Sigmoid colon (tissue), 7 donors: ENCODE measurements around the gene TRMT61A. TPM values are rescaled to one million over a fixed set of nuclear protein-coding genes. Genes with fewer than 3 reads are reported as not detected.

ENCODE experiments used
- DNase-seq: peaks from one replicate; pipeline ENCODE4 v3.0.0-alpha.2; 2019
- H3K27ac ChIP-seq, 4 donors: fragments of 200-600 bp; sonication (generic); one replicate each; pipeline ENCODE4 v1.5.1; 2016 to 2019; ENCODE audit warnings: mild to moderate bottlenecking in 1 of 4
- H3K27me3 ChIP-seq, 3 donors: fragments of 200-600 bp; sonication (generic); one replicate each; pipeline ENCODE4 v1.5.1; 2019; ENCODE audit warnings: mild to moderate bottlenecking in 1 of 3
- H3K36me3 ChIP-seq, 4 donors: fragments of 200-600 bp; sonication (generic); one replicate each; pipeline ENCODE4 v1.5.1; 2016 to 2019
- H3K4me1 ChIP-seq, 4 donors: fragments of 200-600 bp; sonication (generic); one replicate each; pipeline ENCODE4 v1.5.1; 2017 to 2019
- H3K4me3 ChIP-seq, 4 donors: fragments of 200-600 bp; sonication (generic); one replicate each; pipeline ENCODE4 v1.5.1; 2017 to 2019; ENCODE audit warnings: mild to moderate bottlenecking in 2 of 4, moderate library complexity in 1 of 4
- H3K9me3 ChIP-seq, 4 donors: fragments of 200-600 bp in 3 of 4; sonication (generic) in 3 of 4; one replicate each; pipeline versions ENCODE4 v1.5.1 to v1.6.1; 2013 to 2019
- EP300 ChIP-seq, 4 donors: sonication (generic); formaldehyde crosslinking; IDR thresholded peaks; one replicate each; pipeline ENCODE4 v1.6.1; 2017; ENCODE audit warnings: antibody characterized with exemption in 4 of 4
- POLR2A ChIP-seq, 2 donors: fragments of 450-650 bp; IDR thresholded peaks; one replicate each; pipeline ENCODE4 v1.6.1; 2016; ENCODE audit warnings: antibody characterized with exemption in 2 of 2, mild to moderate bottlenecking in 2 of 2, moderate library complexity in 2 of 2
- POLR2AphosphoS5 ChIP-seq, 4 donors: sonication (generic); formaldehyde crosslinking; IDR thresholded peaks; one replicate each; pipeline ENCODE4 v1.6.1; 2017; ENCODE audit warnings: antibody characterized with exemption in 4 of 4
- WGBS, 2 donors: extraction: QIAGEN DNeasy Blood & Tissue Kit; methylation state at CpG; one replicate each; pipeline ENCODE4 v1.1.7; 2013; 5-methylcytosine and 5-hydroxymethylcytosine counted together
- intact Hi-C: fragments of 100-400 bp; cut with DNase I; formaldehyde crosslinking; loops from one replicate; pipeline ENCODE4 v1.15.1; 2023
- polyA plus RNA-seq, 3 donors: library from polyadenylated mRNA; stranded (reverse); fragments of 200-250 nt; gene quantifications; one replicate each; pipeline ENCODE4 v1.2.3, GENCODE V29; 2013
- total RNA-seq, 4 donors: library from RNA; depleted of rRNA; stranded (reverse); fragments of >200 nt; gene quantifications; one replicate each; pipeline ENCODE4 v1.1.0, GENCODE V29; 2016
- TF ChIP-seq, protein P1 (sequence below), 4 experiments: fragments of 450-650 bp in 3 of 4; fragments of 200-600 bp in 1 of 4; IDR thresholded peaks; one replicate each; pipeline ENCODE4 v1.5.1; 2016 to 2019; ENCODE audit warnings: antibody characterized with exemption in 4 of 4, mild to moderate bottlenecking in 3 of 4, moderate library complexity in 2 of 4
- donor health status: healthy with polysubstance abuse.
- donor health status: Bipolar disorder and iron deficiency.
- donor health status: healthy.

The TRMT61A gene
- total and polyA plus RNA-seq, 7 donors: 4.2 to 27.2 (median 20.2) TPM

GRCh38 chr14:103574104-103574503 is 45.1 kb downstream of the TRMT61A start:
- Histone ChIP-seq H3K4me3 (no peak overlapping the region), H3K4me1 (peaks cover 0 to 29% (median 24%) of the 10 kb centered on the region in 4 donors), H3K27me3 (no peaks in the 10 kb centered on the region), H3K27ac (peak overlapping the region in 2 of 4 donors; percentile 24 to 86), H3K9me3 (no peaks in the 10 kb centered on the region), H3K36me3 (peaks cover 0 to 37% (median 11%) of the 10 kb centered on the region in 4 donors)
- intact Hi-C loops: loop anchor here (5.0 kb wide), 1 partner anchor 123 kb away; no protein-coding TSS in a partner anchor
- WGBS, 2 donors: 76 to 87% methylated on average over 6 of the region's 6 CpGs
- DNase-seq: no peak
- no peak for TF ChIP-seq POLR2AphosphoS5 (IDR thresholded peaks at IDR 0.05)
- no peak for TF ChIP-seq POLR2A (IDR thresholded peaks at IDR 0.05)
- no peak for TF ChIP-seq EP300 (IDR thresholded peaks at IDR 0.05)
- TF ChIP-seq, protein P1, sequence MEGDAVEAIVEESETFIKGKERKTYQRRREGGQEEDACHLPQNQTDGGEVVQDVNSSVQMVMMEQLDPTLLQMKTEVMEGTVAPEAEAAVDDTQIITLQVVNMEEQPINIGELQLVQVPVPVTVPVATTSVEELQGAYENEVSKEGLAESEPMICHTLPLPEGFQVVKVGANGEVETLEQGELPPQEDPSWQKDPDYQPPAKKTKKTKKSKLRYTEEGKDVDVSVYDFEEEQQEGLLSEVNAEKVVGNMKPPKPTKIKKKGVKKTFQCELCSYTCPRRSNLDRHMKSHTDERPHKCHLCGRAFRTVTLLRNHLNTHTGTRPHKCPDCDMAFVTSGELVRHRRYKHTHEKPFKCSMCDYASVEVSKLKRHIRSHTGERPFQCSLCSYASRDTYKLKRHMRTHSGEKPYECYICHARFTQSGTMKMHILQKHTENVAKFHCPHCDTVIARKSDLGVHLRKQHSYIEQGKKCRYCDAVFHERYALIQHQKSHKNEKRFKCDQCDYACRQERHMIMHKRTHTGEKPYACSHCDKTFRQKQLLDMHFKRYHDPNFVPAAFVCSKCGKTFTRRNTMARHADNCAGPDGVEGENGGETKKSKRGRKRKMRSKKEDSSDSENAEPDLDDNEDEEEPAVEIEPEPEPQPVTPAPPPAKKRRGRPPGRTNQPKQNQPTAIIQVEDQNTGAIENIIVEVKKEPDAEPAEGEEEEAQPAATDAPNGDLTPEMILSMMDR (IDR thresholded peaks at IDR 0.05): no peak

- intact Hi-C loops: loop anchor here (5.0 kb wide), 2 partner anchors 123 to 338 kb away; no protein-coding TSS in a partner anchor
Observed at GRCh38 chr14:103574707-103575285, 45.8 kb downstream of the TRMT61A start.

DNA sequence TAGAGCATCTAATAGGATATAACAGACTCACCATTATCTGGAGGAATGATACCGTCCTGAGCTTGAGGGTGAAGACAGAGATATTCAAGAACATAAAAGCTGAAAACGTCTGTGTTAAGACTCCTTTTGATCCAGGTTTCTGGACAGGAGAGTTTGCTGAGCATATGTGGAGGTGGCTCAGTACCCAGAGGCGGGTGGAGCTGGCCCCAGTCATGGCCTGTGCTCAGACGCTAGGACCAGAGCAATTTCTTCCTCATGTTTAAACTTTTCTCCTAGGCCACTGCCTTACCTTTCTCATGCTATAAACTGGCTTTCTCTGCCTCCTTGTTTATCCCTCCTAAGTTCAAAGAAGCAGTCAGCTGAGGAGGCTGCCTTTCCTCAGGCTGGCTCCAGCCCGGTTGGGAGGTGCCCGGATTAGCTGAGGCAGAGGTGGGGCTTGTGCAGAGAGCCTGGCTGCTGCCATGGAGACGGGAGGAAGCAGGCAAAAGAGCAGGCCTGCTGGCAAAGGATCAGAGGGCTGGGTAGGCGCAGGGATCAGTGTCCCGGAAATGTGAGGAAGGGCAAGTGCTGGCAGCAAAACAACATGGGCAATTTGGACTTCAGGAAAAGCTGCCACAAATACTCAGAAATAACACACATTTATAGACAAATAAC is 47.5 kb downstream of the TRMT61A start:
- WGBS, 2 donors: 12 to 47% methylated on average over 9 of the region's 9 CpGs
- TF ChIP-seq POLR2AphosphoS5 (IDR thresholded peaks at IDR 0.05) (peak; percentile 61 to 76 (median 72)), EP300 (IDR thresholded peaks at IDR 0.05) (peak in 2 of 4 donors; percentile 44 to 73), POLR2A (IDR thresholded peaks at IDR 0.05) (no peak)
- TF ChIP-seq, protein P1 (IDR thresholded peaks at IDR 0.05): no peak
- H3K9me3 ChIP-seq: no peaks in the 10 kb centered on the region
- intact Hi-C loops: loop anchor here (2.0 to 5.0 kb wide), 2 partner anchors 52 to 336 kb away; partner anchors contain the start of gene KLC1
- H3K27ac ChIP-seq: peak overlapping the region; percentile 82 to 86 (median 84)
- DNase-seq: peak; percentile 97
- H3K4me1 ChIP-seq: peaks cover 0 to 24% (median 23%) of the 10 kb centered on the region in 4 donors
- H3K36me3 ChIP-seq: peaks cover 0 to 55% (median 11%) of the 10 kb centered on the region in 4 donors
- no peaks in the 10 kb centered on the region for H3K27me3 ChIP-seq
- H3K4me3 ChIP-seq: no peak overlapping the region

More at GRCh38 chr14:103574707-103575285, 45.8 kb downstream of the TRMT61A start:
- peak overlapping the region in 3 of 4 donors; percentile 83 to 86 (median 84) for H3K27ac ChIP-seq
- peaks cover 0 to 44% (median 11%) of the 10 kb centered on the region in 4 donors for H3K36me3 ChIP-seq
- no peaks in the 10 kb centered on the region for H3K9me3 ChIP-seq
- no peak for DNase-seq
- peaks cover 0 to 29% (median 24%) of the 10 kb centered on the region in 4 donors for H3K4me1 ChIP-seq
- H3K27me3 ChIP-seq: no peaks in the 10 kb centered on the region
- H3K4me3 ChIP-seq: no peak overlapping the region
- 92 to 97% methylated on average over 18 of the region's 18 CpGs for WGBS, 2 donors
- TF ChIP-seq, protein P1 (IDR thresholded peaks at IDR 0.05): no peak
- TF ChIP-seq POLR2AphosphoS5 (IDR thresholded peaks at IDR 0.05): no peak
- TF ChIP-seq EP300 (IDR thresholded peaks at IDR 0.05): no peak
- no peak for TF ChIP-seq POLR2A (IDR thresholded peaks at IDR 0.05)

GRCh38 chr14:103578401-103579075 is 49.5 kb downstream of the TRMT61A start:
- peak overlapping the region in 1 of 4 donors; percentile 23 for H3K27ac ChIP-seq
- intact Hi-C loops: loop anchor here (5.0 kb wide), 1 partner anchor 334 kb away; no protein-coding TSS in a partner anchor
- peaks cover 0 to 52% (median 15%) of the 10 kb centered on the region in 4 donors for H3K36me3 ChIP-seq
- H3K9me3 ChIP-seq: no peaks in the 10 kb centered on the region
- no peak overlapping the region for H3K4me3 ChIP-seq
- no peaks in the 10 kb centered on the region for H3K27me3 ChIP-seq
- no peak for DNase-seq
- peaks cover 0 to 24% (median 23%) of the 10 kb centered on the region in 4 donors for H3K4me1 ChIP-seq
- TF ChIP-seq, protein P1 (IDR thresholded peaks at IDR 0.05): no peak
- TF ChIP-seq POLR2AphosphoS5 (IDR thresholded peaks at IDR 0.05) (no peak), POLR2A (IDR thresholded peaks at IDR 0.05) (no peak), EP300 (IDR thresholded peaks at IDR 0.05) (no peak)
- WGBS, 2 donors: 92 to 93% methylated on average over 12 of the region's 12 CpGs
